GM19438 (cell line): ENCODE results near the gene APOBR.
"Not testable (repeated sequence)": the region's sequence is repeated elsewhere in the genome, so short reads cannot be mapped to it uniquely, and the experiment has no call there.

Source experiments
- ATAC-seq: cut with Tn5 transposase; IDR thresholded peaks from one replicate; pipeline ENCODE4 v1.9.1; 2021; ENCODE audit warnings: low read depth; ENCODE audit not compliant: unreplicated experiment

The APOBR gene

GRCh38 chr16:28494121-28494851, at the start of gene APOBR:
Gene APOBR, plus strand, starts transcription at chr16:28494643. Its CDS starts 39 bp downstream, at chr16:28494682.
- peak; percentile 35 for ATAC-seq

GRCh38 chr16:28446388-28446787, 48.1 kb upstream of the APOBR start:
- not testable (repeated sequence) for ATAC-seq

GRCh38 chr16:28447081-28447480, 47.4 kb upstream of the APOBR start:
- ATAC-seq = not testable (repeated sequence)

GRCh38 chr16:28473714-28474265, 20.7 kb upstream of the APOBR start:
- ATAC-seq = no peak

GRCh38 chr16:28475221-28475620, 19.2 kb upstream of the APOBR start:
- ATAC-seq = no peak

- ATAC-seq = no peak
Observed at GRCh38 chr16:28477311-28477920, 17.0 kb upstream of the APOBR start.

- ATAC-seq = no peak
Observed at GRCh38 chr16:28478506-28479180, 15.8 kb upstream of the APOBR start.

- no peak for ATAC-seq
Observed at GRCh38 chr16:28482026-28482425, 12.4 kb upstream of the APOBR start.

GRCh38 chr16:28483361-28483760, 11.1 kb upstream of the APOBR start:
- not testable (repeated sequence) for ATAC-seq

GRCh38 chr16:28486266-28486665, 8.2 kb upstream of the APOBR start:
- ATAC-seq = no peak

- ATAC-seq = no peak
Observed at GRCh38 chr16:28491230-28491969, 3.0 kb upstream of the APOBR start.

GRCh38 chr16:28491970-28492474, 2.4 kb upstream of the APOBR start, which contains the start of gene CLN3:
Gene CLN3, minus strand, starts transcription at chr16:28492074. Its CDS starts 315 bp downstream, at chr16:28491759.
- peak; percentile 66 for ATAC-seq

GRCh38 chr16:28492511-28492910, 1.9 kb upstream of the APOBR start:
- ATAC-seq = no peak

GRCh38 chr16:28495098-28495793, 803 bp downstream of the APOBR start:
- ATAC-seq = no peak

- no peak for ATAC-seq
Observed at GRCh38 chr16:28495795-28496749, 1.6 kb downstream of the APOBR start.

- ATAC-seq = no peak
Observed at GRCh38 chr16:28496844-28497243, 2.4 kb downstream of the APOBR start.

GRCh38 chr16:28497386-28497785, 2.9 kb downstream of the APOBR start:
- ATAC-seq = no peak

- ATAC-seq = no peak
Observed at GRCh38 chr16:28497861-28498599, 3.6 kb downstream of the APOBR start.
